Measurements from ENCODE around the gene CRAMP1.

Gene CRAMP1

GRCh38 chr16:1635070-1635469 lies 22.9 kb downstream of the CRAMP1 start:
- POLR2A ChIA-PET (ENCODE audit: low non-redundant PET), result no interaction called here

GRCh38 chr16:1637526-1637925 lies 25.4 kb downstream of the CRAMP1 start:
- TF ChIP-seq CTCF (conservative IDR thresholded peaks at IDR 0.05; ENCODE audit: low read depth), result no peak
- CTCF ChIA-PET, result no interaction called here
- DNase-seq (ENCODE audit: low spot score), result no peak
- POLR2A ChIA-PET (ENCODE audit: low non-redundant PET), result no interaction called here
- H3K27ac ChIP-seq, result no peak overlapping the region

More at GRCh38 chr16:1635070-1635469, 22.9 kb downstream of the CRAMP1 start:
- TF ChIP-seq CTCF (conservative IDR thresholded peaks at IDR 0.05; ENCODE audit: low read depth), result no peak
- no peak for DNase-seq (ENCODE audit: low spot score)
- CTCF ChIA-PET, result interaction anchor here (0.7 kb wide), 1 partner anchor 111 kb away, joined by 3 read pairs; no protein-coding TSS in a partner anchor
- no peak overlapping the region for H3K27ac ChIP-seq

- TF ChIP-seq CTCF (conservative IDR thresholded peaks at IDR 0.05; ENCODE audit: low read depth), result no peak
- DNase-seq (ENCODE audit: low spot score), result no peak
- POLR2A ChIA-PET (ENCODE audit: low non-redundant PET), result no interaction called here
- CTCF ChIA-PET, result interaction anchor here (0.6 kb wide), 1 partner anchor 42 kb away, joined by 3 read pairs; no protein-coding TSS in a partner anchor
- H3K27ac ChIP-seq, result no peak overlapping the region
Observed at GRCh38 chr16:1638757-1639156, 26.6 kb downstream of the CRAMP1 start.

GRCh38 chr16:1639282-1639681 lies 27.1 kb downstream of the CRAMP1 start:
- no peak for DNase-seq (ENCODE audit: low spot score)
- CTCF ChIA-PET, result interaction anchor here (0.5 kb wide), 1 partner anchor 91 kb away, joined by 3 read pairs; no protein-coding TSS in a partner anchor
- no peak for TF ChIP-seq CTCF (conservative IDR thresholded peaks at IDR 0.05; ENCODE audit: low read depth)
- POLR2A ChIA-PET (ENCODE audit: low non-redundant PET), result interaction anchor here (0.5 kb wide), 1 partner anchor 9 kb away, joined by 7 read pairs; no protein-coding TSS in a partner anchor
- H3K27ac ChIP-seq, result no peak overlapping the region

- ChIA-PET POLR2A (ENCODE audit: low non-redundant PET) (no interaction called here), CTCF (no interaction called here)
- no peak overlapping the region for H3K27ac ChIP-seq
- DNase-seq (ENCODE audit: low spot score), result no peak
- no peak for TF ChIP-seq CTCF (conservative IDR thresholded peaks at IDR 0.05; ENCODE audit: low read depth)
Observed at GRCh38 chr16:1639860-1640259, 27.7 kb downstream of the CRAMP1 start.

GRCh38 chr16:1640261-1640941 lies 28.2 kb downstream of the CRAMP1 start:
- H3K27ac ChIP-seq, result no peak overlapping the region
- TF ChIP-seq CTCF (conservative IDR thresholded peaks at IDR 0.05; ENCODE audit: low read depth), result no peak
- ChIA-PET POLR2A (ENCODE audit: low non-redundant PET) (no interaction called here), CTCF (no interaction called here)
- no peak for DNase-seq (ENCODE audit: low spot score)

All from RWPE1 (cell line).